GM21576 (cell line): ENCODE results near the gene CTBP1.

Experiments used
- ATAC-seq: cut with Tn5 transposase; IDR thresholded peaks from one replicate; pipeline ENCODE4 v1.9.1; 2021; ENCODE audit warnings: mild to moderate bottlenecking, moderate library complexity; ENCODE audit not compliant: unreplicated experiment

Gene CTBP1

GRCh38 chr4:1199556-1200331 is 49.2 kb downstream of the CTBP1 start:
- no peak for ATAC-seq

DNA sequence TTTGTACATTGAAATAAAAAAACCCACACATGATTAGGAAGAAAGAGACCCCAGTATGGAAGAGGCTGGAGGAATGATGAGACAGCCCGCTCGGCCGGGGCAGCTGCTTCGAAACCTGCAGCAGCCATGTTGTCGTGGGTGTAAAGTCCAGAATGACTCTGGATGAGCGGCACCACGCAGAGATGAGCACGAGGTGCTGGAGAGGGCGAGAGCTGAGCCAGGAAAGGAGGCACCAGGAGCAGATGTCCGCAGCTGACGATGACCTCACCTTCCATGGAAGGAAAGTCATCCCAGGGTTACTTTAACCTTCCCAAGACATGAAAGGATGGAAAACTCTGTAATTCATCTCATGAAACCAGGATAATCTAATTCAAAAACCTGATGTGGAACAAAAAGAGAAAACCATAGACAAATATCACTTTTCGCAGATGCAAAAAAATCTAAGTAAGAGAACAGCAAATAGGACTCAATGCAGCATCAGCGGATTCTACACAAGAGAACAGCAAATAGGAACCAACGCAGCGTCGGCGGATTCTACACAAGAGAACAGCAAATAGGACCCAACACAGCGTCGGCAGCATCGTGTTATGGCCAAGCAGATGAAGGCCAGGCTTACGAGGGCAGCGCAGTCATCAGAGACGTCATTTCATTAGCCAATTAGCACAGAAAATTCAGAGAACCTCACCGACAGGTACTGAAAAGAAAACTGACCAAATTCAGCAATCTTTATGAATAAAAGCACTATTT is 50.7 kb downstream of the CTBP1 start:
- ATAC-seq: no peak

GRCh38 chr4:1196421-1197183 is 52.3 kb downstream of the CTBP1 start:
- ATAC-seq: no peak

GRCh38 chr4:1195891-1196401 is 53.0 kb downstream of the CTBP1 start:
- ATAC-seq: no peak

- no peak for ATAC-seq
These were observed 53.7 kb downstream of the CTBP1 start for GRCh38 chr4:1195109-1195671.

- no peak for ATAC-seq
These were observed 54.7 kb downstream of the CTBP1 start for GRCh38 chr4:1194010-1194900.

DNA sequence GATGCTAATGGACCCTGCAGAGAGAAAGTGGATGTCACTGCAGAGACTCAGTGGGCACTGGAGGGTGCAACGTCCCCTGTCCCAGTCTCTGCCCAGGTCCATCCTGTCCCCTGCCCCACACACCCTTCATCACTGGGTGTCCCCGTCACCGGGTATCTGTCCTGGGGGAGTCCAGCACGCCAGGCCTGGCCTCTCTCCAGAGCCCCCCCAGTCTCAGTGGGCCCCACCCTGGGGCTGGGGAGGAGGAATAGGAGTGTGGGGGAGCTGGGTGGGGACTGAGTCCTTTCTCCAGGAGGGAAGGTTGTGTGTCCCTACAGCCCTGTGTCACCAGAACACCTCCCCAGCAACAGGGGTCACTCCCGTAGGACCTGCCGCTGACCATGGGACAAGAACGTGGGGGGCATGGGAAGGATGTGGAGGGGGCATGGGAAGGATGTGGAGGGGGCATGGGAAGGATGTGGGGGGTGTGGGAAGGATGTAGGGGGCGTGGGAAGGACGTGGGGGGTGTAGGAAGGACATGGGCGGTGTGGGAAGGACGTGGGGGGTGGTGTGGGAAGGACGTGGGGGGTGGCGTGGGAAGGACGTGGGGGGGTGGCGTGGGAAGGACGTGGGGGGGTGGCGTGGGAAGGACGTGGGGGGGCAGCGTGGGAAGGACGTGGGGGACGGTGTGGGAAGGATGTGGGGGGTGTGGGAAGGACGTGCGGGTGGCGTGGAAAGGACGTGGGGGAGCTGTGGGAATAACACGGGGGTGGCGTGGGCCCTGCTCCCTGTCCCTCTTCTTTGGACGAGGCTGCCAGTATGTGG is 55.5 kb downstream of the CTBP1 start:
- ATAC-seq: no peak

- ATAC-seq: no peak
These were observed 56.3 kb downstream of the CTBP1 start for GRCh38 chr4:1192493-1193205.

GRCh38 chr4:1192091-1192492 is 56.8 kb downstream of the CTBP1 start:
- no peak for ATAC-seq

- ATAC-seq: no peak
These were observed 57.3 kb downstream of the CTBP1 start for GRCh38 chr4:1191621-1192020.

GRCh38 chr4:1187182-1187581 is 61.7 kb downstream of the CTBP1 start:
- ATAC-seq: no peak

DNA sequence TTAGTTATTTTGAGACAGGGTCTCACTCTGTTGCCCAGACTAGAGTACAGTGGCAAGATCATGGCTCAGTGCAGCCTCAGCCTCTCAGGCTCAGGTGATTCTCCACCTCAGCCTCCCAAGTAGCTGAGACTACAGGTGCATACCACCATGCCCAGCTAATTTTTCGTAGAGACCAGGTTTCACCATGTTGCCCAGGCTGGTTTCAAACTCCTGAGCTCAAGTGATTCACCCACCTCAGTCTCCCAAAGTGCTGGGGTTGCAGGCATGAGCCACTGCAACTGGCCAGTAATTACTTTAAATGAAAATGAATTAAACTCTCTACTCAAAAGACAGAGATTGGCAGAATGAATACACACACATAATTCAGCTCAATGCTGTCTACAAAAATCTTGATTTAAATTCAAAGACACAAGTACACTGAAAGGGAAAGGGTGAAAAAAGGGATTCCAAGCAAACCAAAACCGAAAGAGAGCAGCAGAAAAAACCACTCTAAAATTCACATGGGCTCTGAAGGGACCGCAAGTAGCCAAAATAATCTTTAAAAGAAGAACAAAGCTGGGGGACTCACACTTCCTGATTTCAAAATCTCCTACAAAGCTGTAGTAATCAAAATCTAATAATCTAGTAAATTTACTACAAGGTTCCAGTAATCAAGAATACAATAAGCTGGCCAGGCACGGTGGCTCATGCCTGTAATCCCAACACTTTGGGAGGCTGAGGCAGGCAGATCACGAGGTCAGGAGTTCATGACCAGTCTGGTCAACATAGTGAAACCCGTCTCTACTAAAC is 64.8 kb downstream of the CTBP1 start:
- peak; percentile 76 for ATAC-seq

GRCh38 chr4:1182313-1182712 is 66.6 kb downstream of the CTBP1 start:
- no peak for ATAC-seq

DNA sequence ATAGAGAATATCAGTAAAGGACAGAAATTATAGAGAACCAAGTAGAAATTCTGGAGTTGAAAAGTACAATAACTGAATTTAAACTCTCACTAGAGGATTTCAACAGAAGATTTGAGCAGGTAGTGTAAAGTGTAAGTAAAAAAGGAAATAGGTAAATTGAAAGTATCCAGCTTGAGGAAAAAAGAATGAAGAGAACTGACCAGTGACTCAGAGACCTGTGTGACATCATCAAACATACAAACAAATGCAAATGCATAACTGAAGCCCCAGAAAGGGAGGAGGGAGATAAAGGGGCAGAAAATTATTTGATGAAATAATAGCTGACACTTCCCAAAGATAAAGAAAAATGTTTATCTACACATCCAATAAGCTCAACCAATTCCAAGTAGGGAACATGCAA is 68.3 kb downstream of the CTBP1 start:
- no peak for ATAC-seq

DNA sequence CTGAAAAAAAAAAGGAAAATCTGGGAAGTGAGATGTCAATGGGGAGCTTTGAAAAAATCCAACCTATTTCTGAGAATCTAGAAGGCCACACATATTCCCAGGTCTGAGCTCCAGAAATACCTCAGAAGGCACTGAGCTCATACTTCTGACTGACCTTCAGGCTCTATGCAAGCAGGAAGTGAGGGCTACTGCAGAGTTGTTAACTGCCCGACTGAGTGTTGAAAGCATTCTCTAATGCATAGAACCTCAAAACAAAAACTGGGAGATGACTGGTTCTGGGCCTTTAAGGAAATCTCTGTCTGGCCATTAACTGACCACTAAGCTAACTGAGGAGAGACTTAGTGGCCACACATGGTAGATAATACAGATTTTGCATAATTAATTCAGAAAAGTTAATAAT is 69.0 kb downstream of the CTBP1 start:
- ATAC-seq: no peak

DNA sequence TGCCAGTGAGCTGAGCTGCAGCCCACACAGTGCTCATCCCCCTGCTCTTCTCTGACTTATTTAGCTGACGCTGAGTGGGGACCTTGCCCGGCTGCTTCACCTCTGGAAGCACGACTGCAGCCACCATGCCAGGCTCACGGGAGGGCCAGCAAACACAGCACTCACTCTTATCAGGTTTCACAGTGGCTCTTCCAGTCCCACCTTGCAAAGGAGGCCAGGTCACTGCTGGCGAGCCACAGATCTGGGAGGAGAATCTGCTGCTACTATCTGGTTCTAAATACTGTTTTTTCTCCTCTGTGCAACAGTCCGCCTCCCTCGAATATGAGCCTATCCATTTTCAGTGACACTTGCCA is 69.9 kb downstream of the CTBP1 start:
- ATAC-seq: no peak

DNA sequence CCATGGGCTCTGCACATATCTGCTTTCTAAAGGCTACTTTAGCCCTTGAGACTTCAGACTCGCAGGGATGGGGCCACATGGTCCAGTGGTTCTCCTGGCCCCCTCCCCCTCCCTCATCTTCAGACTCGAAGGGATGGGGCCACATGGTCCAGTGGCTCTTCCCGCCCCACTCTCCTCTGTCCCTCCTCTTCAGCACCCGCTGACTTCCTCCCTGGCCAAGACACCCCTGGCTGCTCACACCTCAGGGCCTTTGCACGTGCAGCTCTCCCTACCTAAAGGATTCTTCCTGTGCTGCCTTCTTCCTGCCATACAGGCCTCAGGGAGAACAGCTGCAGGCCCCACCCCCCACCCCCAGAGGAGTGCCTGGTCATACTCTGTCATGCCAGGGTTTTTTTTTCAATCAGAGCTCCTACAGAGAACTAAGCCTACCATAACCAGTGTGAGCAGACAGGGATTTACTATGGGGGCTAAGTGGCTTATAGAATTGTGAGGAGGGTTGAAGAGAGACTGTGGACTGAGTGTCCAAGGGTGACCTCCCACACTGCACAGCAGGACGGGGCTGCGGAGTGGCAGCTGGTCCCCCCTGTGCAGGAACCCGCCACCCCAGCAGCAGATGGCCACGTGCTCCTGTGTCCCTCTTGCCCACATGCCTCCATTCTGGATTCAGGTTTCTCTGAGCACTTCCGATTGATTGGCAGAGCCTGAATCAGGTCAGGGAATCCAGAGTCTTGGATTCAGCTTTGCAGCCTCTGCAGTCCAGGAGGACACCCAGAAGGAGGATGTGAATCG is 70.4 kb downstream of the CTBP1 start:
- no peak for ATAC-seq
